HUES64 (cell line): ENCODE results near the gene MMP3.

Source experiments
- H3K27ac ChIP-seq: 2 replicates; pipeline ENCODE4 v1.7.0; 2013; ENCODE audit warnings: low read depth, low read length, inconsistent platforms
- H3K27me3 ChIP-seq: 2 replicates; pipeline ENCODE4 v1.6.1; 2013; ENCODE audit warnings: mild to moderate bottlenecking, low read length; ENCODE audit not compliant: insufficient read depth
- H3K36me3 ChIP-seq: 2 replicates; pipeline ENCODE4 v1.6.1; 2013; ENCODE audit warnings: mild to moderate bottlenecking, low read length; ENCODE audit not compliant: insufficient read depth
- H3K4me1 ChIP-seq: 2 replicates; pipeline ENCODE4 v1.6.1; 2013; ENCODE audit warnings: mild to moderate bottlenecking, low read length, moderate library complexity; ENCODE audit not compliant: insufficient read depth
- H3K4me3 ChIP-seq: 2 replicates; pipeline ENCODE4 v1.5.1; 2013; ENCODE audit warnings: mild to moderate bottlenecking, low read length, moderate library complexity
- H3K9ac ChIP-seq: 2 replicates; pipeline ENCODE4 v1.6.1; 2013; ENCODE audit warnings: mild to moderate bottlenecking, low read depth, low read length
- H3K9me3 ChIP-seq: 2 replicates; pipeline ENCODE4 v1.6.1; 2013; ENCODE audit warnings: low read depth, low read length; ENCODE audit not compliant: insufficient read depth
- WGBS: fragments of 150-250, 120-280 bp; methylation state at CpG from one replicate; pipeline ENCODE4 v1.1.7; 2013; ENCODE audit warnings: missing lambda C conversion rate; 5-methylcytosine and 5-hydroxymethylcytosine counted together

The MMP3 gene

DNA sequence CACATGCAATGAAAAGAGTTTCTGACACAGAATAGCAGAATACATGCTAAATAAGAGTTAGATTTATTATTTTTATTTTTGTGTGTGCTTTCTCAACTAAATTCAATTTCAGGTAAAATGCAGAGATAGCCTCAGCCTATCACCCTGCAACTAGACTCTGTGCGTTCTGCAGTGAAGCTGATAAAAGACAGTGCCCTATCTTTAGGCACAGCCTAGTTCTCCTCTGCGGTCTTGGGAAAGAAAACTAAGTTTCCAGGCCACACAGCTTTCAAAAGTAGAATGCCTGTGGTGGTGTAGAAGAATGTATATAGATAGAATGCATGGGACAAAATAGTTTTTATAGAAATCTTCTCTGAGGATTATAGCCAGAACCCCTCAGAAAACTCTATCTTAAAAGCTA is 33.4 kb downstream of the MMP3 start:
- H3K9ac ChIP-seq: no peak overlapping the region
- H3K36me3 ChIP-seq: no peaks in the 10 kb centered on the region
- WGBS: 92% methylated on average over 2 of the region's 2 CpGs
- no peak overlapping the region for H3K27ac ChIP-seq
- H3K4me3 ChIP-seq: no peak overlapping the region
- no peaks in the 10 kb centered on the region for H3K4me1 ChIP-seq
- H3K27me3 ChIP-seq: no peaks in the 10 kb centered on the region
- no peaks in the 10 kb centered on the region for H3K9me3 ChIP-seq

DNA sequence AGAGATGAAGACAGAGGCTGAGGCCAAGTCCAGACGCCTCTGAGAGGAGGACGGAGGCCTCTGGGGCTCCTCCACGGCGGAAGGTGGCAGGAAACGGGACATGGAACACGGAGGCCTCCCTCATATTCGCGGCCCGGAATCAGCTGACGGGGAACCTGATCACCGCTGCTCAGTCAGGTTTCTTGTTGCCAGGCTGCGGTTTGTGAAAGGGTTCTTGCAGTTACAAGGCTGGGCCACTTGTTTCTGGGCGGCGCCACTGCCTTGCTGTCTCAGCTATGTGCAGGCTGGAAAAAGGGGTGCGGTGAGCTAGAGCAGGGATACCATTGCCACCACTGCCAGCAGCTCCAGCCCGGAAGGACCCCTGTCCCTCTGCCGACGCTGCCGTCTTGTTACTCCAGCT is 35.5 kb downstream of the MMP3 start:
- Histone ChIP-seq H3K9ac (no peak overlapping the region), H3K4me3 (peak overlapping the region; percentile 16; the same call in 1 of the 2 replicates), H3K4me1 (no peaks in the 10 kb centered on the region), H3K9me3 (no peaks in the 10 kb centered on the region), H3K36me3 (no peaks in the 10 kb centered on the region), H3K27me3 (no peaks in the 10 kb centered on the region), H3K27ac (no peak overlapping the region)
- WGBS: 66% methylated on average over 19 of the region's 19 CpGs

DNA sequence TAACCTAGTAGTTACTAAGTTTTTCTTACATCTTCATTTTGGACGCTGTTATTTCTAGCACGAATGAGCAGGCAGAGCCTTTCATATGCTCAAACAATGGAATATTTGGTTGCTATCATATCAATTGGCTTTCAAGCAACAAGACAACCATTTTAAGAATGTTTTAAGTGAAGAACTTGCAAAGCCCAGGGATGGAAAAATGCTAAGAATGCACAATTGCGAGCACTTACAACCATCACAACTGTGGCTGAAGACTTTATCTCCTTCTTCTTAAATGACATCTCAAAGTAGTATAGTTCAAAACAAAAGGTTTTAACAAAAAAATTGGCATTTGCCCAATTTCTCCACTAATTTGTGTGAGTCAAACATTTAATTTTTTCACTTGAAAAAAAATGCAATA is 37.1 kb downstream of the MMP3 start:
- no peak overlapping the region for H3K27ac ChIP-seq
- H3K9me3 ChIP-seq: no peaks in the 10 kb centered on the region
- H3K4me1 ChIP-seq: no peaks in the 10 kb centered on the region
- H3K36me3 ChIP-seq: no peaks in the 10 kb centered on the region
- no peak overlapping the region for H3K9ac ChIP-seq
- H3K4me3 ChIP-seq: no peak overlapping the region
- no peaks in the 10 kb centered on the region for H3K27me3 ChIP-seq
- 89% methylated on average over 3 of the region's 3 CpGs for WGBS

- H3K36me3 ChIP-seq: no peaks in the 10 kb centered on the region
- no peaks in the 10 kb centered on the region for H3K27me3 ChIP-seq
- H3K9me3 ChIP-seq: no peaks in the 10 kb centered on the region
- H3K4me1 ChIP-seq: no peaks in the 10 kb centered on the region
- 88% methylated on average over 2 of the region's 2 CpGs for WGBS
- H3K27ac ChIP-seq: no peak overlapping the region
- no peak overlapping the region for H3K9ac ChIP-seq
- no peak overlapping the region for H3K4me3 ChIP-seq
Observed at GRCh38 chr11:102802341-102802740, 41.1 kb downstream of the MMP3 start.

- Histone ChIP-seq H3K4me1 (no peaks in the 10 kb centered on the region), H3K27ac (no peak overlapping the region), H3K36me3 (no peaks in the 10 kb centered on the region), H3K9ac (no peak overlapping the region), H3K9me3 (no peaks in the 10 kb centered on the region), H3K27me3 (no peaks in the 10 kb centered on the region), H3K4me3 (no peak overlapping the region)
- 92% methylated on average over 4 of the region's 4 CpGs for WGBS
Observed at GRCh38 chr11:102800767-102801166, 42.6 kb downstream of the MMP3 start.

DNA sequence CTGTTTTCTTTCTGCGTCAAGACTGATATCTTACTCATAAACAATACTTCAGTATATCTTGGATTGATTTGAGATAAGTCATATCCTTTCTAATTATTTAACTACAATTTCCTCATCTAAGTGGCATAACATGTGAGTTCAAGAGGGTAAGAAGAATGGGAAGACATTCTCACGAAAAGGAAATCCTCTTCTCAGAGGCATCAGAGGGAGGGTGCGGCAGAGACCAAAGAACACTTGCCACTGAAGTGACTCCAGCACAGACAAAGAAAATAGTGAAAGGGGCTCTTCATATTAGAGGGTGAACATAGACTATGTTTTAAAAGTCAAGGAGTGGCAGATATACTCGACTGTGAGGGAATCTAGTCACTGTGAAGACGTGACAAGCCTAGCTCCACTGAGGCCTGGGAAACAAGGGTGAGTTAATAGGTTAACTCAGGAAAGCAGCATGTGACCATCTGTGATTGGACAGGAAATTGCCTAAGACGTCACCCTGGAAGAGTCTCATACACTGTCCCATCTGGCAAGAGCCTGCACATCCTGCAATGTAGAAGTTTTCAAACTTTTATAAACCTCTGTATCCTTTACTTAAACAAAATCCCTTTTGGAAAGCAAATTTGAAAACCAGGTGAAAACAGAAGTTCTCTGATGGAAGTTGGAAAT is 43.6 kb downstream of the MMP3 start:
- H3K4me1 ChIP-seq: no peaks in the 10 kb centered on the region
- WGBS: 91% methylated on average over 6 of the region's 6 CpGs

DNA sequence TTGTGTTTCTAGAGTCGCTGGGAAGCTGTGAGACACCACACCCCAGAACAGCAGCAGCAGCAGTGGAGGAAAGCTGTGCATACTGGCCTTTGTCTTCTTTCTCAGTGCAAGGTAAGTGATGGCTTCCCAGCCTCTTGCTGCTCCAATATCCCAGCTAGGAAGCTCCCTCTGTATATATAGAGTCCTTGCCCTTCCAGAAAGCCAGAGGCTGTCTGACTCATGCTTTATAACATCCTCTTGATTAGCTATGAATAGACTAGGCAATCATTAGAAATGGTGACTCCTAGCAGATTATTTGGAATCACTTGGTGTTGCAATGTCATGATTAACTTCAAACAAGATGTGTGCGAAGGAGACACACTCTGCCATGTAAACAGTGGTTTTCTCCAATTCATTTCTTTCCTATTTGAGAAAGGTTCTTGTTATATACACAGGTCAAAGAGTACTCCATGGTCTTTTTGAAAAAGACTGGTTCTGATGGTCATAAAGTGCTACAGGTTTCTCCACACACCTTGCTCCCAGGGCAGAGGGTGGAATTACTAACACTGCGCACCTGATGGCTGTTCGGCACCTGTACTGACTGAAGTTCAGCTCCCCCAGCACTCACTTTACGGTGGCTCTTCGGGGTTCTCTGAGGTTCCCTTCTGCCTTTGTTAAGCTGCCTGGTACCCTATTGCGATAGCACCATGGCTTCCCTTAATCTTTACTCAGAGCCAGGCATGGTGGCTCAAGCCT is 45.2 kb downstream of the MMP3 start, which contains the start of gene MMP1:
TSS of gene MMP1 (minus strand) at position 149 of the 735 bp plus-strand sequence. CDS start at position 81, 68 bp downstream.
- Histone ChIP-seq H3K4me3 (no peak within 1 kb of the TSS), H3K36me3 (no peaks in the 10 kb centered on the region), H3K27me3 (no peaks in the 10 kb centered on the region), H3K9me3 (no peaks in the 10 kb centered on the region), H3K9ac (no peak within 1 kb of the TSS), H3K4me1 (no peaks in the 10 kb centered on the region), H3K27ac (no peak within 1 kb of the TSS)
- WGBS: 97% methylated on average over 7 of the region's 7 CpGs

More for the DNA sequence above, 43.6 kb downstream of the MMP3 start:
- no peak overlapping the region for H3K4me3 ChIP-seq
- no peak overlapping the region for H3K27ac ChIP-seq
- H3K27me3 ChIP-seq: no peaks in the 10 kb centered on the region
- no peak overlapping the region for H3K9ac ChIP-seq
- no peaks in the 10 kb centered on the region for H3K9me3 ChIP-seq
- H3K36me3 ChIP-seq: no peaks in the 10 kb centered on the region

GRCh38 chr11:102794382-102794781 is 49.0 kb downstream of the MMP3 start:
- Histone ChIP-seq H3K9me3 (no peaks in the 10 kb centered on the region), H3K36me3 (no peaks in the 10 kb centered on the region), H3K9ac (no peak overlapping the region), H3K4me3 (no peak overlapping the region), H3K27me3 (no peaks in the 10 kb centered on the region), H3K27ac (no peak overlapping the region), H3K4me1 (no peaks in the 10 kb centered on the region)

DNA sequence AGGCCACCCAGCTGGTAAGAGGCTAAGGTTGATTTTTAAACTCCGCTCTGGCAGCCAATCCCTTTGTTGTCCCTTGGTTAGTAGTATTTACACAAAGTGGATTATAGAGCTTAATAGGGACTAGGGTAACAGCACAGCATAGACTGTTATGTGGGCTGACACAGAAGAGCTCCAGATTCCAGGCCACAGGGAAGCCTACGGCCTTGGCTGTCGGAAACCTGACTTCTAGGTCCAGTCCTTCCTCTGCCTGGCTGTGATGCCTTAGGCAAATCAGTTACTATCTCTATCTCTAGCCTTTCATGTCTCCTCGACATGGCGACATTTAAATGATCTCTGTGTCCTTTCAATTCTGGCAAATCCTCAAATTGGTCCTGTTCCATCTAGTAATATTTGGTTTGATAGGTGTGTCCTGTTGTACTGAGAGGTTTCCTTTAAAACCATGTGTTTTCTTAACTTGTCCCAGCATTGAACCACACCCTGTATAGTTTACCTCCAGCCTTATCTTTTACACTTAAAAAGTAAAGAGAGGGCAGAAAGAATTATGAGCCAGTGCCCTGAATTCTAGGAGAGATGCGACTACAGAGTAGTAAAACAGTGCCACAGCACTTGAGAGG is 49.6 kb downstream of the MMP3 start:
- Histone ChIP-seq H3K9ac (no peak overlapping the region), H3K27ac (no peak overlapping the region), H3K9me3 (no peaks in the 10 kb centered on the region), H3K27me3 (no peaks in the 10 kb centered on the region), H3K36me3 (no peaks in the 10 kb centered on the region), H3K4me1 (no peaks in the 10 kb centered on the region), H3K4me3 (no peak overlapping the region)
- WGBS: 93% methylated on average over 6 of the region's 6 CpGs

GRCh38 chr11:102792604-102793003 is 50.8 kb downstream of the MMP3 start:
- no peaks in the 10 kb centered on the region for H3K9me3 ChIP-seq
- H3K4me3 ChIP-seq: no peak overlapping the region
- H3K4me1 ChIP-seq: no peaks in the 10 kb centered on the region
- H3K36me3 ChIP-seq: no peaks in the 10 kb centered on the region
- no peaks in the 10 kb centered on the region for H3K27me3 ChIP-seq
- WGBS: 94% methylated on average over 5 of the region's 5 CpGs
- H3K9ac ChIP-seq: no peak overlapping the region
- no peak overlapping the region for H3K27ac ChIP-seq

GRCh38 chr11:102791271-102792036 is 52.0 kb downstream of the MMP3 start:
- no peaks in the 10 kb centered on the region for H3K27me3 ChIP-seq
- no peaks in the 10 kb centered on the region for H3K36me3 ChIP-seq
- no peak overlapping the region for H3K4me3 ChIP-seq
- H3K9ac ChIP-seq: no peak overlapping the region; the same call in 1 of the 2 replicates
- WGBS: 90% methylated on average over 4 of the region's 4 CpGs
- no peak overlapping the region for H3K27ac ChIP-seq
- no peaks in the 10 kb centered on the region for H3K4me1 ChIP-seq
- H3K9me3 ChIP-seq: no peaks in the 10 kb centered on the region
